ENCODE measurements around the gene PRTN3.
"Not testable (repeated sequence)": the region's sequence is repeated elsewhere in the genome, so short reads cannot be mapped to it uniquely, and the experiment has no call there.

The PRTN3 gene

DNA sequence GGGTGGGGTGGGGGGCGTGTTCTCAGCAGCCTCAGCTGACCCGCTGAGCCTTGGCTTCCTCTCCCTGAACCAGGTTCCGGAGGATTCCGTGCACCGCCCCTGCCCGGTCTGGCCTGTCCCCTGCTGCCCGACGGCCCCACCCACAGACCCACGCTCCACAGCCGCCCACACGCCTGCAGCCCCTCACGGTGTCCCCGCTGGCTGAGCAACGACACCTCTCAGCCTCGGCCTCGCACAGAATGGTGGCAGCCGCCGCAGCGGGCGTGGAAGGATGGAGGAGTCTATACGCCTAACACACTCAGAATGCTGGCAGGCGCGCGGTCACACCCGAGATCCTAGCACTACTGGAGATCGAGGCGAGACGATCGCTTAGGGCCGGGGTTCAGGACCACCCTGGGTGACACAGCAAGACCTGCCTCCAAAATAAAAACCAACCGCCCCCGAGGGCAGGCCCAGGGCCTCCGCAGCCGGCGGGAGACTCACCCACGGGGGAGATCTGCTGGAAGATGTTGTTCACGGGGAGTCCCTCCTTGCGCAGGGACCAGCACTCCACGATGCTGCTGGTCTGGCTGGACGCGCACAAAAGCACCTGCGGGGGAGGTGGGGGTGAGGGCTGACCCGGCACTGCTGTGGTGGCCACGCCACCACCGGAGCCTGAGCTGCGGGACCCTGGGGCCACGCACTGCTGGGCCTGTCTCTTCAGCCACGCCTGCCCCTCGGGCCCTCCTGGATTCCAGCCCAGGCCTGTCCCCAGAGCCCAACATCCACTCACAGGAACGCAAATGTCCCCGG lies 43.8 kb downstream of the PRTN3 start:
- no peak for DNase-seq

DNA sequence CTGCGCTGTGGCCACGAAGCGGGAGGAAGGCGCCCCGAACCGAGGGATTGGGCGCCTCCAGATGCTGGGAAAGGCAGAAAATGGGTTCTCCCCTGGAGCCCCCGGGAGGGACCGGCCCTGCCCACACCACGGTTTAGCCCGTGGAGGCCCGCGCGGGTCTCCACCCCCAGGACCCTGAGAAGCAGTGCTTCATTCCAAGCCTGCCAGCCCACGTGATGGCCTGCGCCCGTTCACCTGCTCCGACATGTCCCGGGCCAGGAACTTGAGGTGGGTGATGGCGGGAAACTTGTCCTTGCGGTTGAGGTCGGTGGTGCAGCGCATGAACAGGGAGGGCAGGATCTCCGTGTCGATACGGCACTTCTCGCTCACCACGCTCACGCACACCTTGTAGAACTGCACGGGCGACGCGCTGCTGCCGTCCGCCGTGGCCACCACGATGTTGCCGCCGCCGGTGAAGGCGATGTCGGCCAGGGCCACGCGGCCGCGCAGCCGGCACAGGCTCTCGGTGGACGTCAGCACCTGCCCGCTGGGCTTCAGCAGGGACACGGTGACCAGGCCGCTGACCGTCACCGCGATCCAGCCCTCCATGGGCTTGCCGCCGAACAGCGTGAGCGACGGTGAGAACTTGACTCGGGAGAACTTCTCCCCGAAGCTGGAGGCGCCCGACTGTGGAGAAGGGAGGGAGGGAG lies 44.9 kb downstream of the PRTN3 start:
- DNase-seq = no peak

DNA sequence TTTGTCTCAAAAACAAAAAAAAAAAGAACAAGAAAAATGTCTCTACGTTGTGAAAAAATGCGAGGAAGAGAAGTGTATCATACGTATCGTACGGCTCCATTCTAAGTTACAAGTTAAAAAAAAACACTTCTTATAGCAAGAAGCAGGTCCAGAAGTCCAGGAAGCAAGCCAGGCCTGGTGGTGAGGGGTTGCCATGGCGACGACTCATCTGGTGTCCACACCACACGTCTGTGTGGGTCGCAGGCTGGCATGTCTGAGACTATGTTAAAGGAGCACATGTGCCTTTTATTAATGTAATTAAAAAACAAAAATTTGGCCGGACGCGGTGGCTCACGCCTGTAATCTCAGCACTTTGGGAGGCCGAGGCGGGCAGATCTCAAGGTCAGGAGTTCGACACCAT lies 46.3 kb downstream of the PRTN3 start:
- DNase-seq = no peak

DNA sequence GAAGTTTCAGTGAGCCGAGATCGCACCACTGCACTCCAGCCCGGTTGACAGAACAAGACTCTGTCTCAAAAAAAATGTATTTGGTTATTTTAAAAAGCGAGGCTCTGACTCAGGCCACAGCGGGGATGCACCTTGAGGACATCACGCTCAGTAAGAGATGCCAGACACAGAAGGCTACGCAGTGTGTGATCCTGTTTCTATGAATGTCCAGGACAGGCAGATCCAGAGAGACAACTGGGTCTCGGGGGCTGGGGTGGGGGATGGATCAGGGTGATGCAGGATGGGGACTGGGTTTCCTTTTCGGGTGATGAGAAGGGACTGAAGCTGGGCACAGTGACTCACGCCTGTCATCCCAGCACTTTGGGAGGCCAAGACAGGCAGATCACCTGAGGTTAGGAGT lies 46.8 kb downstream of the PRTN3 start:
- DNase-seq = no peak

DNA sequence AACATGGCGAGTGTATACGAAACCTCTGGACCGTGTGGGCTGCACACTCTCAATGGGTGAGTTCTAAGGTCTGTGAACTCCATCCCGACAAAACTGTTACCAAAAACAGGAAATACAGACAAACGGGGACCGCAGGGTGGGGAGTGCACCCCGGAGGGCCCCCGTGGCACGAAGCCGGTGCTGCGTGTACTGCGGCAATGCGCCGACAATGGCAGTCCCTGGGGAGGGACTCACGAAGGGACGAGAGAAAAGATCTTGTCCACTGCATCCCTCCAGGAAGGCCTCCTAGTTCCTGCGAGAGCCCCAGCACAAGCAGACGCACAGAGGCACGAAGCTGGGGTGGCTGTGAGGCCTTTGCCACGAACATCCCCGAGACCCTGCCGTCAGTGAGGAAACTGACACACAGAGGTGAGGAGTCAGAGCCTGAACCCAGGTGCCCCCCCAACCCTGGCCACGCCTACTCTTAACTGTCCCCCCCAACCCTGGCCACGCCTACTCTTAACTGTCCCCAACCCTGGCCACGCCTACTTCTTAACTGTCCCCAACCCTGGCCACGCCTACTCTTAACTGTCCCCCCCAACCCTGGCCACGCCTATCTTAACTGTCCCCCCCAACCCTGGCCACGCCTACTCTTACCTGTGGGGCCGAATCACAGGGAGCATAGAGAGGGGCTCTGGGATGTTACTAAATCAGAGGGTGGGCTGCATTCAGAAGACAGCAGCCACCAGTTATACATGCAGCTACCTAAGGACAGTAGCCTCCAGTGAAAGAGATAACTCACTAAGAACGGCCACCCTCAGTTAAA lies 48.0 kb downstream of the PRTN3 start:
- peak; percentile 24 to 47 for DNase-seq

DNA sequence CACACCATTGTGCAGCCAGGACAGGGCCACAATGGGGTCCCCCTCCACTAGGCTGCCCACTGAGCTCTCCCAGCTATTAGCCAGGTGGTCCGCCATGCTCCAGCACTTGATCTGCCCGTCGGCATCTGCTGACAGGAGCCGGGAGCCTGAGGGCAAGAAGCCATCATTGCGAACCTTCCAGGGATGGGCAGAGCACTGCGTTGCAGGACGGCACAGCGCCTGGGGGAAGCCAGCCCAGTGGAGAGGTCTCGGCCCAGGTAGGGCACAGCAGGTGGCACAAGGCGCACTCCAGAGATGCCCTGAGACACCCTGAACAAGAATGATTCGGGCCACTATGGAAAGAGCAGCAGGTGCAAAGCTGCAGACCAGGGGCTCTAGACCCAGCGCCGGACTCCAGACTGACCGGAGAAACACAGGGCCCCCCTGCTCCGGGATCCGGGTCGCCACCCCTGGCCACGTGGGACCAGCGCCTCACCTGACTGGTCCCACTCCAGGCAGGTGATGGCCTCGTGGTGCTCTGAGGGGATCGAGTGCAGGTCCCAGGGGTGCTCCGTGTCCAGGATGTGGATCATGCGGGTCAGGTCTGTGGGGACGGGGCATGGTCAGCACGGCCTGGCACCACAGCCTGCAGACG lies 49.0 kb downstream of the PRTN3 start:
- no peak for DNase-seq

DNA sequence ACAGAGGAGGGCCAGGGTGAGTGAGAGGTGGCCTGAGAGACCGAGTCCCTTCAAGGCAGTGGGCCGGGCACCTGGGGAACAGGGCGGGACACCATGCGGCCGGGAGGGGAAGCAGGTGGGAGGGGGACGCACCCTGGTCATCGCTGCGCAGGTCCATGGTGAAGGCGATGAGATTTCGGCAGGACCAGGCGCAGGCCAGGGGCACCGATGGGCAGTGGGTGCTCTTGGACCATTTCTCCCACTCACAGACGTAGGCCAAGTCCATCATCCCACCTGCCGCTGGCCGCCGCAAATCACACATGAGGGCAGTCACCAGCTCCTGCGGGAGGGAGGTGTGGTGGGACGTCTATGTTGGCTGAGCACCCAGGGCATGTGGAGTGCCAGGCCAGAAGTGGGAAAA lies 50.0 kb downstream of the PRTN3 start:
- no peak for DNase-seq

DNA sequence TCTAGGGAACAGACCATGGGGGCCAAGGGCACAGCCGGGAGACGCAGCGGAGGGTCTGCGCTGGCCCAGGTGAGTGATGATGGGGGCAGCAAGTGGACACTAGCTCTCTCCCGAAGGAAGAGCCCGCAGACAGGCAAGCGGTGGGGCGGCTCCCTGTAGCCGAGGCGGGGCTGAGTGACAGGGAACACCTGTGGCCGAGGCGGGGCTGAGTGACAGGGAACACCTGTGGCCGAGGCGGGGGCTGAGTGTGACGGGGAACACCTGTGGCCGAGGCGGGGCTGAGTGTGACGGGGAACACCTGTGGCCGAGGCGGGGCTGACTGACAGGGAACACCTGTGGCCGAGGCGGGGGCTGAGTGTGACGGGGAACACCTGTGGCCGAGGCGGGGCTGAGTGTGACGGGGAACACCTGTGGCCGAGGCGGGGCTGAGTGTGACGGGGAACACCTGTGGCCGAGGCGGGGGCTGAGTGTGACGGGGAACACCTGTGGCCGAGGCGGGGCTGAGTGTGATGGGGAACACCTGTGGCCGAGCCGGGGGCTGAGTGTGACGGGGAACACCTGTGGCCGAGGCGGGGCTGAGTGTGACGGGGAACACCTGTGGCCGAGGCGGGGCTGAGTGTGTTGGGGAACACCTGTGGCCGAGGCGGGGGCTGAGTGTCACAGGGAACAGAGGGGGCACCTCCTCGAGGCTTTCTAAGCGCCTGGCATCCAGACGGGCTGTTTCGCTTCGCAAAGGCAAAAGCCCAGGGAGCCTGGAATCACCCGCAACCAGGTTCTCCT lies 50.8 kb downstream of the PRTN3 start:
- DNase-seq = not testable (repeated sequence)

DNA sequence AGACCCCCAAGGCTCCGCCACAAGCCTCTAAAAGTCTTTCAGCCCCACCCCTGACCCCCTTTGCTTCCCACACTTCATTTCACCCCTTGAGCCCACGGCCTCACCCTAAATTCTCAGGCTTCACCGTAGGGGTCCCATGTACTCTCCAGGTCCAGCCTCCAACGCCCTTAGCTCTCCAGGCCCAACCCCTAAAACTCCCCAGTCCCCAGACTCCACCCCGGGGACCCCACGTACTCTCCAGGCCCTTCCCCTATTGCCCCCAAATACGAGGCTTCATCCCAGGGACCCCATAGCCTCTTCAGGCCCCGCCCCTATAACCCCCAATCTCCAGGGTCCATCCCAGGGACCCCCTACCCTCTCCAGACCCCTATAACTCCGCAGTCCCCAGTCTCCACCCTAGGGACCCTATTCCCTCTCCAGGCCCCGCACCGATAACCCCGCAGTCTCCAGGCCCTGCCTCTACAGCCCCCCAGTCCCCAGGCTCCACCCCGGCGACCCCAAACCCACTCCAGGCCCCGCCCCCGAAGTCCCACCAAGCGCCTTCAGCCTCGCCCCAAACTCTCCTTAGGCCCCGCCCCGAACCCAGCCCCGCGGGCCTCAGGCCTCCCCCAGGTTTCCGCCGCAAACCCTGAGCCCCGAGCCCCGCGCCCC lies 51.6 kb downstream of the PRTN3 start:
- no peak for DNase-seq

DNA sequence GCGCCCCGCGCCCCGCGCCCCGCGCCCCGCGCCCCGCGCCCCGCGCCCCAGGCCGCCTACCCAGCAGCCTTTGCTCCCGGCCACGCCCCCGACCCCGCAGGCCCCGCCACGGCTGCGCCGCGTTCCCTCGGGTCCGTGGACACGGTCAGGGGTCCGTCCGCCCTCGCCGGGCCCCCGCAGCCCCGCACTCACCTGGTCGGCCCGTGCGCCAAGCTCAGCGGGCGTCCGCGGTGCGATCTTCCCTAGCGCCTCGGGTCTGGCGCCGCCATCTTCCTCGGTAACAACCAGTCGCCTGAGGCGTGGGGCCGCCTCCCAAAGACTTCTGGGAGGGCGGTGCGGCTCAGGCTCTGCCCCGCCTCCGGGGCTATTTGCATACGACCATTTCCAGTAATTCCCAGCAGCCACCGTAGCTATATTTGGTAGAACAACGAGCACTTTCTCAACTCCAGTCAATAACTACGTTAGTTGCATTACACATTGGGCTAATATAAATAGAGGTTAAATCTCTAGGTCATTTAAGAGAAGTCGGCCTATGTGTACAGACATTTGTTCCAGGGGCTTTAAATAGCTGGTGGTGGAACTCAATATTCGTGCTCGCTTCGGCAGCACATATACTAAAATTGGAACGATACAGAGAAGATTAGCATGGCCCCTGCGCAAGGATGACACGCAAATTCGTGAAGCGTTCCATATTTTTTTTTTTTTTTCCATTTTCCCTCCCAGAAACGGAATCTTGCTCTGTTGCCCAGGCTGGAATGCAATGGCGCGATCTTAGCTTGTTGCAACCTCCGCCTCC lies 52.3 kb downstream of the PRTN3 start, which contains the start of the genes MED16 and RNU6-9:
Gene MED16 (minus strand): TSS at position 294 of the 796 bp plus-strand sequence. CDS start 2,056 bp downstream, outside the sequence.
Gene RNU6-9 (plus strand): TSS at position 591 of the 796 bp plus-strand sequence.
- DNase-seq = peak; percentile 82 to 88

DNA sequence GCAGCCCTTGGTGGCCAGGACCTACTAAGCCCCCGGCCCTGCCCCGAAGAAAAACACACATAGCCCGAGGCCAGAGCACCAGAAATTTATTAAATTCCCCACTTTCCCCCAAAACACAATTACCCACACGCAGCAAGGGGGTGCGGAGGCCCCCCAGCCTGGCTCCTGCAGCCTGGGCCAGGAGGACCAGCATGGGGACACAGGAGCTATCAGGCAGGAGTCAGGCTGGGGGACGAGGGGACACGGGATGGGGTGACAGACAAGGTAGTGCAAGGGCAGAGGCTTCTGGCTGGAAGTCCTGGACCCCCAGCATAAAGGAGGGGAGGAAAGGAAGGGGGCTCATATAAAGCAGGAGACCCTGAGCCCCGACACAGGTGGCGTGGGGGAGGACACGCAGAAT lies 55.6 kb downstream of the PRTN3 start:
- DNase-seq = no peak

DNA sequence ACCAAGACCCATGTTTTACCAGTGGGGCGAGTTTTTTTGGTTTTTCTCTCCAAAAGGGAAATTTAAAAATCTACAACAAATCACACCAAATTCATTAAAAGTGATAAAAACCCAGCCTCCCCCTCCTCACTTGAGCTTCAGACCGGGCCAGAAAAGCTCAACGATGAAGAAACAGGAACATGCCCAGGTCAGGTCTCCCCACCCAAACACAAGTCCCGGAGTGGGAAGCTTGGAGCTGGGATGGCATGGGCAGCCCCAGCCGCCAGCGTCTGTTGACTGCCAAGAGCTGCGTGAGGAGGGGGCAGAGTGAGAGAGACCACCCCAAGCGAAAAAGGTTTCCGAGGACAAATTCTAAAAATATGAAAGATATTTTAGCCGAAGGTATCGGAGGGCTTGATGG lies 56.2 kb downstream of the PRTN3 start:
- no peak for DNase-seq

DNA sequence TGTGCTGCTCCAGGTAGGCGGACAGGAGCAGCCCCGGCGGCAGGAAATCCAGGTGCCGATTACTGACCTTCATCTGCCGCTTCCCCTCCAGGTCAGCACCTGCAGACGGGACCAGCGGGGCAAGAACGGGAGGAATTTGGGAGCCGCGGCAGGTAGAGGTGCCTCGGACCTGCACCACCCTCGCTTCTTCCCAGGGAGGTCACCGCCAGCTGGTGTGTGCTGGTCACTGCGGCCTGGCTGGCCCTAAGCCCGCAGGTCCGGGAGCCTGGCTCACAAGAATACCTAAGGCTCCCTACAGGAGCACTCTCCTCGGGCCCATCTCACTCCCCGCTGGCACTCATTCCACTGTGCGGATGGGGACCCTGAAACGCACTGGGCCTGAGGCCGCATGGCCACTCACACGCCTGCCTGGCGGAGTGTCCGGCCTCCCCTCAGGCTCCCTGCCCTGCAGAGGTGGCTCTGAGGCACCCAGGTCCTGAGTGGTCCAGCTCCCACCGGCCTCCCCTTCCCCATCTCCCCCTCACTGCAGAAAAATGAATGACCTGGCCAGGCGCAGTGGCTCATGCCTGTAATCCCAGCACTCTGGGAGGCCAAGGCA lies 56.7 kb downstream of the PRTN3 start:
- DNase-seq = no peak
